Ectodermal cell (in vitro differentiated cells): ENCODE measurements around the gene FOXD4.
"Not testable (repeated sequence)": the region's sequence is repeated elsewhere in the genome, so short reads cannot be mapped to it uniquely, and the experiment has no call there.

Source experiments
- H3K27ac ChIP-seq: 2 replicates; pipeline ENCODE4 v1.7.0; 2013; ENCODE audit warnings: mild to moderate bottlenecking, low read depth, low read length; ENCODE audit not compliant: insufficient read depth, poor library complexity, severe bottlenecking
- H3K27me3 ChIP-seq: 2 replicates; pipeline ENCODE4 v1.7.0; 2013; ENCODE audit warnings: mild to moderate bottlenecking, low read length; ENCODE audit not compliant: insufficient read depth, control insufficient read depth, poor library complexity, severe bottlenecking
- H3K36me3 ChIP-seq: one replicate; pipeline ENCODE4 v1.7.0; 2013; ENCODE audit warnings: low read length; ENCODE audit not compliant: control insufficient read depth, insufficient read depth
- H3K4me1 ChIP-seq: one replicate; pipeline ENCODE4 v1.7.0; 2013; ENCODE audit warnings: low read length; ENCODE audit not compliant: control insufficient read depth, insufficient read depth
- H3K4me3 ChIP-seq: 2 replicates; pipeline ENCODE4 v1.7.0; 2013; ENCODE audit warnings: low read depth, low read length, control low read depth; ENCODE audit not compliant: insufficient read depth
- H3K9me3 ChIP-seq: 2 replicates; pipeline ENCODE4 v1.7.0; 2013; ENCODE audit warnings: mild to moderate bottlenecking, low read length, moderate library complexity; ENCODE audit not compliant: control insufficient read depth
- WGBS, 2 experiments: methylation state at CpG; one replicate each; pipeline ENCODE4 v1.1.7; 2013; ENCODE audit warnings: missing lambda C conversion rate in 2 of 2; 5-methylcytosine and 5-hydroxymethylcytosine counted together

FOXD4 gene

DNA sequence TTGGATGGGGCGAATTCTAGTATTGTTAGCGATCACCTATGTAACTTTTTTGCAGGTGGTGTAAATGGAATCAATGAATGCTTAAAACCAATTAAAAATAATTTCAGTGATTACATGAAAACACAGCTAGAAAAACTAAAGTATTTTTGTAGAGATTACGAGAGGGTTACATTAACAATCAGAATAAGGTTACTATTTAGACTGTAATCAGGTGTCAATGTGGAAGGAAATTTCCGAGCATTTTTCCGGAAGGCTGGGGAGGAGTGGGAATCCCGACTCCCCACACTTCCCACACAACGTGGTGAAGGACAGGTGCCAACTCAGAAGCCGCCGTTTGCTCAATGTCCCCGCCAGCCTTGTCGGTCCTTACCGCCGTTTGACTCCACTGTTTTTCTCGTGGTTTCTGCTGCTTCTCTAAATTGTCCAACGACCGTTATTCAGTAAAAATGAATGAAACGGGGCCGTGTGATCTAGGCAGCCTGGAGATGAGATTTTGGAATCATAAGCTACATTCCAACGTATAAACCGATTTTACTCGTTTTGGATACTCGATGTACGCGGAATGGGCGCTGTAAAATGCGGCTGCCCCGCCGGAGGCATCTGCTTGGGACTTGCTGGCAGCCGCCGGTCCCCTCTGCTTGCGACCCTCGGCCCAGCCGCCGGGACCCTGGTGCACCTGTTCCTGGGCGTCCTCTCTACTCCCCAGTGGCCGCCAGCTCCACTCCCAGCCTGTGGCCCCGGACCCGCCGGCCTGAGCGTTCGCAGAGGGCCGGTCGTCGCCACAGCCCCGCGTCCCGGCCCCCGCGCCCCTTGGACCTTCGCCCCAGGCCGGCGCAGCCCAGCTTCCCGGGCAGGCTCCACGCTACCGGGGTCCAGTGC lies 5.4 kb downstream of the FOXD4 start:
- not testable (repeated sequence) for H3K27ac ChIP-seq, H3K36me3 ChIP-seq, H3K9me3 ChIP-seq, H3K4me1 ChIP-seq
- Histone ChIP-seq H3K4me3 (peak overlapping the region; percentile 20), H3K27me3 (peaks cover 93% of the 10 kb centered on the region)
- 5 to 6% methylated on average over 44 to 48 of the region's 55 CpGs for WGBS, 2 experiments

DNA sequence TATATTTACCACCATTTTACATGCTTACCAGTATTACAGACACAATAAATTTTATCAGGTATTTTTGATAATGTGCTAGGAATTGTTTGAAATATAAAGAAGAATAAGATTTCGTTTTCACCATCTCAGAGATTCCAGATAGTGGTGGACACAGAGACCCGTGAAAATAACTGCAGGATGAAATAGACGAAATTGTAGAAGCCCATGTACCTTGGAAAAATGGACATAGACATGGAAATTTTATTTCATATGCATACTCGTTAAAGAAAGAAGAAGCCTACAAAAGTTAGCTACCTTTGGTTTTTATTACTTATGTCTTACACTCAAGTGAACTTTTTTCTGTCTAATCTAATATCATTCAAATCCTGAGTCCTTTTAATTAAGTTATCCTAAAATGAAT lies 7.5 kb downstream of the FOXD4 start:
- H3K27ac ChIP-seq, H3K36me3 ChIP-seq, H3K9me3 ChIP-seq, H3K4me1 ChIP-seq, H3K4me3 ChIP-seq: not testable (repeated sequence)
- WGBS, 2 experiments, result 43 to 49% methylated on average over 2 of the region's 4 CpGs
- peaks cover 90% of the 10 kb centered on the region for H3K27me3 ChIP-seq

DNA sequence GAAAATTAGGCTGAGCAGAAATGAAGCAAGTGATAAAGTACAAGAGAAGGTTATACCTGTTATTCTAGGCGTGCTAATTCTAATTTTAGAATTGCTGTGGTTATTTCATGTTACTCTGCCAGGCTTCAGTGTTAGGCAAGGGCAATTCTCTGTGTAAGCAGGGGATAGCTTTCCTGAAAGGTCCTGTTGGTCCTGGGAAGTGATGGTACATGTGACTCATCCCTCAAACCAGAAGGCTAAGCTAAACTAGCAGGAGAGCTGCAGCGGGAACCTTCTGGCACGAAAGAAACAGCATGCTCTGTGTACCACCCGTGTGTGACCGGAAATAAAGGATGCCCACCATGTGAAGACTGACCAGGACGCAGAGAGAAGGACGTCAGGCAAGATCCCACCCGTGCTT lies 8.7 kb downstream of the FOXD4 start:
- 6 to 16% methylated on average over 3 to 4 of the region's 8 CpGs for WGBS, 2 experiments
- not testable (repeated sequence) for H3K27ac ChIP-seq, H3K36me3 ChIP-seq, H3K4me3 ChIP-seq, H3K4me1 ChIP-seq, H3K9me3 ChIP-seq
- H3K27me3 ChIP-seq, result peaks cover 82% of the 10 kb centered on the region

DNA sequence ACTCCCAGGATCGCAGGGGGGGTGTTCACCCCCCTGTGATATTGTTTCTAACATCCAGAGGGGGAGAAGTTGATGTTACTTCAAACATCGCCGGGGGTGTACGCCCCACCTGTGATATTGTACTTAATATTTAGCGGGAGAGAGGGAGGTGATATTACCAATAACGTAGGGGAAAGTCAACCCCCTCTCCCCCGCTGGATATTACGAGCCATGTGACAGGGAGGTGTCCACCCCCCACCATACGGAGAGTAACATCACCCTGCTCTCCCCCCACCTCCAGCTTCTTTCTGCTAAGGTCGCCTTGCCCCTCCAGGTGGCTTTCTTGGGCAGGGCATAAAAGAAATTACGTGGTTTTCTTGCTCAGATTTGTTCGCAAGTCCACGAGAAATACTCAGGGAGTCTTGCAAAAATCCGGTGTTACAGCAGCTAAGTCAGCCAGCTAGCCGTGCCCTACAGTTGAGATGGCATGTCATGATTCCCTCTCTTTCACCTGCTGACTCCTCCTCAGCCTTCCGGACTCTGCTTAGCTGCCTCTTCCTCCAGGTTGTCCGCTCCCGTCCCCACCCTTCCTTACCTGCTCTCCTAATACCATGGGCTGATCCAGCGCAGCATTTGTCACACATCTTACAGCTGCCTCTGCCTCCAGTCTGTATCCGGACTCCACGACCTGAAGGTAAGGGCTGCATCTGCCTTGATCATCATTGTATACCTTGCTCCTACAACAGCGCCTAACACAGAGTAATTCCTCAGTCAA lies 9.3 kb downstream of the FOXD4 start:
- not testable (repeated sequence) for H3K36me3 ChIP-seq, H3K4me1 ChIP-seq, H3K4me3 ChIP-seq, H3K27ac ChIP-seq, H3K9me3 ChIP-seq
- peaks cover 78% of the 10 kb centered on the region for H3K27me3 ChIP-seq
- WGBS, 2 experiments, result 16 to 27% methylated on average over 13 to 19 of the region's 22 CpGs

DNA sequence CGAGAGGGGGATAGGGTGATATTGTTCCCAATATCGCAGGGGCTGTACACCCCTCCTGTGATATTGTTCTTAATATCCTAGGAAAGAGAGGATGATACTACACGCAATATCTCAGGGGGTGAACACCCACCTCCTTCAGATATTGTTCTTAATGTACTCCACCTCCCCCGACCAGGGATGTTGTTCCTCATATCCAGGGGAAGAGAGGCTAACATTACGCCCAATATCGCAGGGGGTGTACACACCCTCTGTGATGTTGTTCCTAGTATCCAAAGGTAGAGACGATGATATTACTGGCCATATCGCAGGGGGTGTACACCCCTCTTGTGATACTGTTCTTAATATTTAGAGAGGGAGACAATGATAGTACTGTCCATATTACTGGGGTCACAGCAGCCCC lies 12.2 kb downstream of the FOXD4 start:
- H3K36me3 ChIP-seq, H3K9me3 ChIP-seq, H3K4me1 ChIP-seq, H3K27ac ChIP-seq, H3K4me3 ChIP-seq: not testable (repeated sequence)
- H3K27me3 ChIP-seq, result peaks cover 54% of the 10 kb centered on the region
- WGBS, 2 experiments, result 87 to 90% methylated on average over 2 to 8 of the region's 8 CpGs

DNA sequence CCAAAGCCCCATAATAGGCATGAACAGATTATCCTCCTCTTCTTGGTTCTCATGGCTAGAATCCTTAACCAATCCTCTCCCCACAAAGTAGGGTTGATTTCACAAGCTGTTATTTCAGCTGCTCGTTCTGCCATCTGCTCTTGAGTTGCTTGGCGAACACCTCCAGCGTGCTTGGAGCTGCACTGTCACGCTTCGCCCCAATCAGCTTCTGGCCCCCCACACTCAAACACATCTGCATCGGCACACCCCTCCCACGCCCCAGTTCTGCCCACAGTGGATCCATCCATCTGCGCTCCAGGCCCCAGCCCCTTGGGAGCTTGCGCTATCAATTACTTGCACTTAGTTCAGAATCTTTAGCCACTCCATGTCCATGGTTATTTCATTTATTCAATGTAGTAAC lies 17.8 kb downstream of the FOXD4 start:
- not testable (repeated sequence) for H3K4me1 ChIP-seq, H3K36me3 ChIP-seq, H3K27me3 ChIP-seq, H3K4me3 ChIP-seq, H3K27ac ChIP-seq, H3K9me3 ChIP-seq
- WGBS, 2 experiments, result 91% methylated on average over 8 to 9 of the region's 9 CpGs

DNA sequence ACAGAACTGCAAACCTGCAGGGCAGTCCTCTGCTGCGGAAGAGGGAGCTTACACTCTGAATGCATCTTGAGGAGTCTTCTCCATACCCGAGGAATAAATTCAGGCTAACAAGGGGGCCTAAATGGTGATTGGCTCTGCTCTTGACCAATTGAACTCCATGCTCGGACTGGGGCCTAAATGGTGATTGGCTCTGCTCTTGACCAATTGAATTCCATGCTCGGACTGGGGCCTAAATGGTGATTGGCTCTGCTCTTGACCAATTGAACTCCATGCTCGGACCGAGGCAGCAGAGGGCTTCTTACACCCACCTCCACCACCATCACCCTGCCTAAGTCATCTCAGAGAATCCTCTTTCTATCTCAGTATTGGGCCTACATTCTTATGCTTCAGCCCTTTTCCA lies 18.4 kb downstream of the FOXD4 start:
- not testable (repeated sequence) for H3K27ac ChIP-seq, H3K36me3 ChIP-seq, H3K4me3 ChIP-seq, H3K27me3 ChIP-seq, H3K9me3 ChIP-seq, H3K4me1 ChIP-seq
- WGBS, 2 experiments, result 87 to 89% methylated on average over 6 of the region's 6 CpGs

DNA sequence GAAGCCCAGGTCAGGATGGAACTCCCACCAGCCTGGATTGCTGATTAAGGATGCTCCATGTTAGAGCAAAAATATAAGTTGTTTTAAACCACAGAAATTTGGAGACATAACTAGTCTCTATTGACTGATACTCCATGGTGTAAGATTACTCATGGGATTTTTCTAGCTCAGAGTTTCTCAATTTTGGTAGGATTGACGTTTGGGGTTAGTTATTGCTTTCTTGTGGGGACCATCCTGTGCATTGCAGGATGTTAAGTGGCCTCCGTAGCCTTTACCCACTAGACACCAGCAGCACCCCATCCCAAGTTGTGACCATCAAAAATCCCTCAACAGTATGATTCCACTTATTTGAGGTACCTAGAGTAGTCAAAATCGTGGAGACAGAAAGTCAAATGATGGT lies 19.4 kb downstream of the FOXD4 start:
- H3K9me3 ChIP-seq, H3K36me3 ChIP-seq, H3K4me3 ChIP-seq, H3K27me3 ChIP-seq, H3K4me1 ChIP-seq, H3K27ac ChIP-seq: not testable (repeated sequence)
- 79 to 82% methylated on average over 1 of the region's 3 CpGs for WGBS, 2 experiments

DNA sequence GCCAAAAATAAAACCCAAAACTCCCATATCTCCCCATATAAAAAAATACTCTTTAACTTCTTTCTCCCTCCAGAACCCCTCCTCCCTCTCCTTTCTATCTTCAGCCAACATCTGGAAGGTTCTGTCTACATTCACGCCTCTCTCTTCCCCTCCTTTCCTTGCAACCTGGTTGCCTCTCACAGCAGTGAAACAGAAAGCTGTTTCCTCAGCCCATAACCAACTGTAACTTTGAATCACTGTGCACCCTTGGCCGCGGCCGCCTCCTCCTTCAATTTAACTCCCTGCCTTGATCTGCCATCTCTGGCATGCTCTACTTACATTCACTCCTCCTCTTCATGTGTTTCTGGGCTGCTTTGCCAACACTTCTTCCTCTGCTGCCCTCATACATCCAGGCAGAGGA lies 23.2 kb downstream of the FOXD4 start:
- H3K27ac ChIP-seq, H3K36me3 ChIP-seq, H3K9me3 ChIP-seq, H3K4me1 ChIP-seq, H3K4me3 ChIP-seq, H3K27me3 ChIP-seq: not testable (repeated sequence)
- 100% methylated on average over 1 of the region's 4 CpGs for WGBS, 2 experiments

DNA sequence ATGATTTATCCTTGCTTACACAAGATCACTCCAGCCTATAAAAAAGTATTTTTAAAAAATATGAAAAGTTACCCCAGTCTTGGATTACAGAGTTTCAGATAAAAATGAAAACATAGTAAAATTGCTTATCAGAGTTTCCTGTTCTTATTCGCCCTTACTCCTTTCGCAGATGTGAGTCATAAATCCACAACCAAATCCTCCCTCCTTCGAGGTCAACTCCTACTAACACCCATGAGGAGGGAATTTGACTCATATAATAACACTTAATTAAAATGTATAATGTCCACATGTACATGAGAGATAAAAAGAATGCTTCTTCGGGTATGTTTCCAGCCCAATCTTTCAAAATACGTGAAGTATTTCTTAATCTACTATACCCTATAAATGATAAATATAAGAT lies 23.9 kb downstream of the FOXD4 start:
- not testable (repeated sequence) for H3K4me3 ChIP-seq, H3K36me3 ChIP-seq, H3K27ac ChIP-seq, H3K4me1 ChIP-seq, H3K9me3 ChIP-seq, H3K27me3 ChIP-seq
- WGBS, 2 experiments, result no CpG with 5 or more reads among the region's 5 CpGs
